Lung (tissue), 12 donors: ENCODE results near the gene FBF1. TPM values are rescaled to one million over a fixed set of nuclear protein-coding genes. Genes with fewer than 3 reads are reported as not detected.
A peak's percentile ranks its signal among the peaks of the same experiment; 100 is the strongest.

Experiments used
- ATAC-seq: fragments of 200-7000 bp; cut with Tn5 transposase; one replicate; pipeline ENCODE4 v1.9.1; 2020; ENCODE audit warnings: moderate number of reproducible peaks; ENCODE audit not compliant: insufficient read depth, low FRiP score
- DNase-seq, 3 donors: peaks; one replicate each; pipeline ENCODE4 v3.0.0-alpha.2; 2013 to 2017
- H3K27ac ChIP-seq, 2 donors: one replicate each; pipeline ENCODE4 v1.5.1; 2013; ENCODE audit warnings: mild to moderate bottlenecking in 2 of 2, moderate library complexity in 2 of 2, control low read depth in 1 of 2, inconsistent platforms in 1 of 2, low read depth in 1 of 2, low read length in 1 of 2
- H3K27me3 ChIP-seq, 3 donors: one replicate each; pipeline ENCODE4 v1.5.1; 2013; ENCODE audit warnings: low read length in 2 of 3; ENCODE audit not compliant: control insufficient read depth in 3 of 3, insufficient read depth in 3 of 3
- H3K36me3 ChIP-seq, 4 donors: one replicate each; pipeline ENCODE4 v1.5.1; 2013; ENCODE audit warnings: low read length in 4 of 4, mild to moderate bottlenecking in 1 of 4, moderate library complexity in 1 of 4; ENCODE audit not compliant: control insufficient read depth in 4 of 4, insufficient read depth in 4 of 4
- H3K4me1 ChIP-seq, 5 donors: one replicate each; pipeline ENCODE4 v1.5.1; 2013; ENCODE audit warnings: low read length in 5 of 5, mild to moderate bottlenecking in 2 of 5, moderate library complexity in 1 of 5; ENCODE audit not compliant: control insufficient read depth in 5 of 5, insufficient read depth in 5 of 5
- H3K4me3 ChIP-seq: one replicate; pipeline ENCODE4 v1.5.1; 2013; ENCODE audit warnings: mild to moderate bottlenecking, control low read depth, moderate library complexity
- H3K9ac ChIP-seq, 2 donors: one replicate each; pipeline ENCODE4 v1.5.1; 2013; ENCODE audit warnings: low read length in 2 of 2, control low read depth in 1 of 2; ENCODE audit not compliant: insufficient read depth in 1 of 2
- H3K9me3 ChIP-seq, 4 donors: one replicate each; pipeline ENCODE4 v1.5.1; 2013; ENCODE audit warnings: low read length in 3 of 4, mild to moderate bottlenecking in 1 of 4, moderate library complexity in 1 of 4; ENCODE audit not compliant: control insufficient read depth in 4 of 4, insufficient read depth in 3 of 4
- CTCF ChIP-seq: IDR thresholded peaks from 2 replicates; pipeline ENCODE4 v1.5.1; 2012; ENCODE audit warnings: mild to moderate bottlenecking; ENCODE audit errors: control extremely low read depth, extremely low read depth
- WGBS, 2 donors: extraction: QIAGEN DNeasy Blood & Tissue Kit; methylation state at CpG; one replicate each; pipeline ENCODE4 v1.1.7; 2013; 5-methylcytosine and 5-hydroxymethylcytosine counted together
- polyA plus RNA-seq, 2 donors: library from polyadenylated mRNA; stranded (reverse); fragments of 200-250 nt; gene quantifications; one replicate each; pipeline ENCODE4 v1.2.1, GENCODE V29; 2013
- total RNA-seq, 2 donors: library from RNA; depleted of rRNA in 1 of 2; stranded (reverse); fragments of >200 nt in 1 of 2; gene quantifications; one replicate each; pipeline ENCODE4 v1.2.1, GENCODE V29; 2014 to 2021
- donor health status: control.
- donor health status: control.
- donor health status: Bipolar disorder and iron deficiency.
- donor health status: healthy.
- donor health status: DM: yes; HTN: yes; CAD: no.

The FBF1 gene
- total and polyA plus RNA-seq, 4 donors = 4.6 to 18.7 (median 13.1) TPM

- Histone ChIP-seq H3K4me1 (peaks cover 0 to 8% (median 0%) of the 10 kb centered on the region in 5 donors), H3K27me3 (no peaks in the 10 kb centered on the region), H3K9me3 (no peaks in the 10 kb centered on the region), H3K27ac (no peak overlapping the region), H3K9ac (no peak overlapping the region), H3K4me3 (no peak overlapping the region), H3K36me3 (peaks cover 28 to 68% (median 47%) of the 10 kb centered on the region in 4 donors)
- DNase-seq (peak; percentile 60 to 75 (median 69)), ATAC-seq (no peak)
- 76 to 85% methylated on average over 8 of the region's 8 CpGs for WGBS, 2 donors
- no peak for TF ChIP-seq CTCF
Observed at GRCh38 chr17:75950855-75951554, 10.2 kb upstream of the FBF1 start.

- ATAC-seq (no peak), DNase-seq (no peak)
- Histone ChIP-seq H3K4me1 (peaks cover 0 to 9% (median 0%) of the 10 kb centered on the region in 5 donors), H3K27me3 (no peaks in the 10 kb centered on the region), H3K27ac (no peak overlapping the region), H3K9ac (no peak overlapping the region), H3K4me3 (no peak overlapping the region), H3K36me3 (peaks cover 23 to 65% (median 46%) of the 10 kb centered on the region in 4 donors), H3K9me3 (no peaks in the 10 kb centered on the region)
- no peak for TF ChIP-seq CTCF
- WGBS, 2 donors = 95% methylated on average over 6 of the region's 6 CpGs
Observed at GRCh38 chr17:75950421-75950820, 9.6 kb upstream of the FBF1 start.

- ATAC-seq (no peak), DNase-seq (no peak)
- Histone ChIP-seq H3K27me3 (no peaks in the 10 kb centered on the region), H3K27ac (no peak overlapping the region), H3K36me3 (peaks cover 12 to 38% (median 27%) of the 10 kb centered on the region in 4 donors), H3K4me1 (peaks cover 0 to 10% (median 2%) of the 10 kb centered on the region in 5 donors), H3K9me3 (no peaks in the 10 kb centered on the region), H3K9ac (no peak overlapping the region), H3K4me3 (no peak overlapping the region)
- TF ChIP-seq CTCF = no peak
- 70 to 82% methylated on average over 2 of the region's 2 CpGs for whole genome bisulfite sequencing, 2 donors
Observed at GRCh38 chr17:75945211-75945610, 4.4 kb upstream of the FBF1 start.
